Lower leg skin (tissue), 4 donors: ENCODE measurements around the gene TNIK. TPM values are rescaled to one million over a fixed set of nuclear protein-coding genes. Genes with fewer than 3 reads are reported as not detected.

Source experiments
- DNase-seq, 2 donors: peaks; one replicate each; pipeline ENCODE4 v3.0.0-alpha.2; 2019; ENCODE audit warnings: low spot score in 2 of 2
- H3K4me3 ChIP-seq: fragments of 200-600 bp; sonication (generic); 2 replicates; pipeline ENCODE4 v1.5.1; 2017; ENCODE audit warnings: mild to moderate bottlenecking, low read depth; ENCODE audit not compliant: poor library complexity, severe bottlenecking
- CTCF ChIP-seq, 3 donors: fragments of 450-650 bp; IDR thresholded peaks; one replicate each; pipeline ENCODE4 v1.5.1; 2016; ENCODE audit warnings: antibody characterized with exemption in 3 of 3, mild to moderate bottlenecking in 3 of 3, moderate library complexity in 2 of 3
- POLR2A ChIP-seq, 2 donors: fragments of 450-650 bp; IDR thresholded peaks; one replicate each; pipeline ENCODE4 v1.6.1; 2016 to 2017; ENCODE audit warnings: antibody characterized with exemption in 2 of 2, mild to moderate bottlenecking in 1 of 2, moderate library complexity in 1 of 2
- WGBS, 2 donors: methylation state at CpG; one replicate each; pipeline ENCODE4 v1.1.5; 2018; 5-methylcytosine and 5-hydroxymethylcytosine counted together
- intact Hi-C: fragments of 100-400 bp; cut with DNase I; formaldehyde crosslinking; loops from one replicate; pipeline ENCODE4 v1.15.0; 2023; ENCODE audit warnings: low total_unique reads
- total RNA-seq, 4 donors: library from RNA; depleted of rRNA; stranded (reverse); fragments of >200 nt; gene quantifications; one replicate each; pipeline ENCODE4 v1.1.0, GENCODE V29; 2016

Gene TNIK
- total RNA-seq, 4 donors from 2014 or later = 0.72 to 4.7 (median 2.4) TPM

- no peak for DNase-seq
- H3K4me3 ChIP-seq = no peak overlapping the region
- intact Hi-C loops = no loop called here
- TF ChIP-seq CTCF (IDR thresholded peaks at IDR 0.05) = no peak
- TF ChIP-seq POLR2A (IDR thresholded peaks at IDR 0.05) = no peak
Measured at GRCh38 chr3:171435757-171436156, 24.4 kb downstream of the TNIK start.

- intact Hi-C loops = no loop called here
- TF ChIP-seq POLR2A (IDR thresholded peaks at IDR 0.05) (no peak), CTCF (IDR thresholded peaks at IDR 0.05) (no peak)
- 97 to 100% methylated on average over 1 of the region's 1 CpG for WGBS, 2 donors
- no peak for DNase-seq
- H3K4me3 ChIP-seq = no peak overlapping the region
Measured at GRCh38 chr3:171435143-171435542, 25.1 kb downstream of the TNIK start.

- DNase-seq = no peak
- no peak overlapping the region for H3K4me3 ChIP-seq
- WGBS, 2 donors = 19 to 33% methylated on average over 1 of the region's 1 CpG
- intact Hi-C loops = no loop called here
- no peak for TF ChIP-seq POLR2A (IDR thresholded peaks at IDR 0.05)
- no peak for TF ChIP-seq CTCF (IDR thresholded peaks at IDR 0.05)
Measured at GRCh38 chr3:171432548-171432947, 27.7 kb downstream of the TNIK start.

- 86 to 90% methylated on average over 1 of the region's 1 CpG for WGBS, 2 donors
- TF ChIP-seq CTCF (IDR thresholded peaks at IDR 0.05) = no peak
- TF ChIP-seq POLR2A (IDR thresholded peaks at IDR 0.05) = no peak
- no peak for DNase-seq
- no peak overlapping the region for H3K4me3 ChIP-seq
- intact Hi-C loops = no loop called here
Measured at GRCh38 chr3:171431550-171431949, 28.7 kb downstream of the TNIK start.

GRCh38 chr3:171430530-171430929 lies 29.7 kb downstream of the TNIK start:
- no peak overlapping the region for H3K4me3 ChIP-seq
- intact Hi-C loops = no loop called here
- no peak for TF ChIP-seq CTCF (IDR thresholded peaks at IDR 0.05)
- no peak for TF ChIP-seq POLR2A (IDR thresholded peaks at IDR 0.05)
- DNase-seq = no peak

GRCh38 chr3:171429635-171430034 lies 30.6 kb downstream of the TNIK start:
- intact Hi-C loops = no loop called here
- WGBS, 2 donors = 71 to 87% methylated on average over 2 of the region's 2 CpGs
- DNase-seq = no peak
- TF ChIP-seq POLR2A (IDR thresholded peaks at IDR 0.05) (no peak), CTCF (IDR thresholded peaks at IDR 0.05) (no peak)
- no peak overlapping the region for H3K4me3 ChIP-seq
